ENCODE measurements around the gene MAG.

- TF ChIP-seq CTCF (IDR thresholded peaks at IDR 0.05) (no peak), POLR2A (IDR thresholded peaks at IDR 0.05) (no peak)
Measured at GRCh38 chr19:35300339-35300649, 8.3 kb downstream of the MAG start.
